Vagina (tissue), 2 donors: Measurements from ENCODE around the gene P2RY14.

Source experiments
- CTCF ChIP-seq, 3 experiments: fragments of 450-650 bp in 2 of 3; fragments of 200-600 bp in 1 of 3; sonication (generic) in 1 of 3; IDR thresholded peaks; one replicate each; pipeline ENCODE4 v1.5.1; 2017 to 2019; ENCODE audit warnings: antibody characterized with exemption in 3 of 3, mild to moderate bottlenecking in 2 of 3, moderate library complexity in 2 of 3
- POLR2A ChIP-seq, 2 donors: fragments of 450-650 bp; IDR thresholded peaks; one replicate each; pipeline ENCODE4 v1.6.1; 2017; ENCODE audit warnings: antibody characterized with exemption in 2 of 2, mild to moderate bottlenecking in 2 of 2, moderate library complexity in 2 of 2

DNA sequence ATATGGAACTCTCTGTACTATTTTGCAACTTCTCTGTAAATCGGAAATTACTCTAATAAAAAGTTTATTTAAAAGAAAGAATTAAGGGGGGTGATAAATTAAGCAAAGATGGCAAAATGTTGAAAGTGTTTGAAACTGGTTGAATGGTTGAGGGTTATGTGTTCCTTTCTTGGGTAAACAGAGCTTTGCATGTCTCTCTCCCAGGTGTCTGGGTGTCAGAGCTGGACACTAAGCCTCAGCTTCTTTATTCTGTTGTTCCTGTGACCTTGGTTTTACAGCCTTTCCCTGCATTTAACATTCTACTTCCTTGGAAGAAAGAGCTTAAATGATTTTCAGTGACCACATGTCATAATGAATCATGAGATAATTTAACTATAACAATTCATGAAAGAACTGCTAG is 82.5 kb downstream of the P2RY14 start:
- TF ChIP-seq POLR2A (IDR thresholded peaks at IDR 0.05) (no peak), CTCF (IDR thresholded peaks at IDR 0.05) (no peak)
